VCaP (cell line): ENCODE data around the gene CACNB4.

Experiments used
- H3K27ac ChIP-seq: fragments of 450-650 bp; 2 replicates; pipeline ENCODE4 v1.5.1; 2017
- CTCF ChIP-seq: fragments of 450-650 bp; conservative IDR thresholded peaks from 2 replicates; pipeline ENCODE4 v1.5.1; 2017; ENCODE audit warnings: mild to moderate bottlenecking, moderate library complexity

CACNB4 gene

GRCh38 chr2:152098496-152099366 is at the start of gene CACNB4:
TSS of gene CACNB4 (minus strand) at chr2:152099044.
- TF ChIP-seq CTCF: no peak

GRCh38 chr2:152134488-152135280 is 35.8 kb upstream of the CACNB4 start:
- no peak overlapping the region for H3K27ac ChIP-seq
- no peak for TF ChIP-seq CTCF

More at GRCh38 chr2:152098496-152099366, at the start of gene CACNB4:
- peak within 1 kb of the TSS; percentile 44; the same call in 1 of the 2 replicates for H3K27ac ChIP-seq

- peak overlapping the region; percentile 16; the same call in 1 of the 2 replicates for H3K27ac ChIP-seq
- no peak for TF ChIP-seq CTCF
These were observed 33.5 kb upstream of the CACNB4 start for GRCh38 chr2:152132306-152132705.

- TF ChIP-seq CTCF: no peak
These were observed 28.8 kb upstream of the CACNB4 start for GRCh38 chr2:152127628-152128027.

GRCh38 chr2:152126664-152127063 is 27.8 kb upstream of the CACNB4 start:
- TF ChIP-seq CTCF: no peak
- H3K27ac ChIP-seq: no peak overlapping the region

More at GRCh38 chr2:152127628-152128027, 28.8 kb upstream of the CACNB4 start:
- H3K27ac ChIP-seq: 0 out of 2 replicates have a peak overlapping the region, but pooled peaks have one; percentile 3

- no peak overlapping the region for H3K27ac ChIP-seq
- TF ChIP-seq CTCF: no peak
These were observed 23.3 kb upstream of the CACNB4 start for GRCh38 chr2:152122161-152122560.

- TF ChIP-seq CTCF: no peak
- H3K27ac ChIP-seq: no peak overlapping the region
These were observed 21.6 kb upstream of the CACNB4 start for GRCh38 chr2:152120430-152120829.
